Measurements from ENCODE around the gene DDA1. TPM values are rescaled to one million over a fixed set of nuclear protein-coding genes. Genes with fewer than 3 reads are reported as not detected.

DDA1 gene
- total RNA-seq = 10 to 100 TPM in 8 of 9 donors, 1 to 10 TPM in 1; 6.8 to 54.9 (median 36.0) TPM
- 10 to 100 TPM; 40.3 to 71.4 (median 50.4) TPM for polyA plus RNA-seq
- long read RNA-seq, donor 1, full-length matches to known transcripts = 48 of 48 reads
- long read RNA-seq, donor 1, partial matches to known transcripts = 0 of 48 reads
- long read RNA-seq, donor 1, other reads (novel, unspliced or antisense) = 0 of 48 reads
- long read RNA-seq, donor 2, full-length matches to known transcripts = 29 of 29 reads
- long read RNA-seq, donor 2, partial matches to known transcripts = 0 of 29 reads
- long read RNA-seq, donor 2, other reads (novel, unspliced or antisense) = 0 of 29 reads
- long read RNA-seq, donor 3, full-length matches to known transcripts = 29 of 69 reads
- long read RNA-seq, donor 3, partial matches to known transcripts = 40 of 69 reads
- long read RNA-seq, donor 3, other reads (novel, unspliced or antisense) = 0 of 69 reads
- long read RNA-seq, donor 4, full-length matches to known transcripts = 19 of 23 reads
- long read RNA-seq, donor 4, partial matches to known transcripts = 0 of 23 reads
- long read RNA-seq, donor 4, other reads (novel, unspliced or antisense) = 4 of 23 reads
- long read RNA-seq, donor 5, full-length matches to known transcripts = 65 of 73 reads
- long read RNA-seq, donor 5, partial matches to known transcripts = 0 of 73 reads
- long read RNA-seq, donor 5, other reads (novel, unspliced or antisense) = 8 of 73 reads
- long read RNA-seq, donor 6, full-length matches to known transcripts = 13 of 16 reads
- long read RNA-seq, donor 6, partial matches to known transcripts = 0 of 16 reads
- long read RNA-seq, donor 6, other reads (novel, unspliced or antisense) = 3 of 16 reads
- long read RNA-seq, donor 7, full-length matches to known transcripts = 36 of 36 reads
- long read RNA-seq, donor 7, partial matches to known transcripts = 0 of 36 reads
- long read RNA-seq, donor 7, other reads (novel, unspliced or antisense) = 0 of 36 reads
- long read RNA-seq, donor 8, full-length matches to known transcripts = 53 of 53 reads
- long read RNA-seq, donor 8, partial matches to known transcripts = 0 of 53 reads
- long read RNA-seq, donor 8, other reads (novel, unspliced or antisense) = 0 of 53 reads
- long read RNA-seq, donor 9, full-length matches to known transcripts = 31 of 31 reads
- long read RNA-seq, donor 9, partial matches to known transcripts = 0 of 31 reads
- long read RNA-seq, donor 9, other reads (novel, unspliced or antisense) = 0 of 31 reads
- long read RNA-seq, donor 10, full-length matches to known transcripts = 18 of 18 reads
- long read RNA-seq, donor 10, partial matches to known transcripts = 0 of 18 reads
- long read RNA-seq, donor 10, other reads (novel, unspliced or antisense) = 0 of 18 reads

DNA sequence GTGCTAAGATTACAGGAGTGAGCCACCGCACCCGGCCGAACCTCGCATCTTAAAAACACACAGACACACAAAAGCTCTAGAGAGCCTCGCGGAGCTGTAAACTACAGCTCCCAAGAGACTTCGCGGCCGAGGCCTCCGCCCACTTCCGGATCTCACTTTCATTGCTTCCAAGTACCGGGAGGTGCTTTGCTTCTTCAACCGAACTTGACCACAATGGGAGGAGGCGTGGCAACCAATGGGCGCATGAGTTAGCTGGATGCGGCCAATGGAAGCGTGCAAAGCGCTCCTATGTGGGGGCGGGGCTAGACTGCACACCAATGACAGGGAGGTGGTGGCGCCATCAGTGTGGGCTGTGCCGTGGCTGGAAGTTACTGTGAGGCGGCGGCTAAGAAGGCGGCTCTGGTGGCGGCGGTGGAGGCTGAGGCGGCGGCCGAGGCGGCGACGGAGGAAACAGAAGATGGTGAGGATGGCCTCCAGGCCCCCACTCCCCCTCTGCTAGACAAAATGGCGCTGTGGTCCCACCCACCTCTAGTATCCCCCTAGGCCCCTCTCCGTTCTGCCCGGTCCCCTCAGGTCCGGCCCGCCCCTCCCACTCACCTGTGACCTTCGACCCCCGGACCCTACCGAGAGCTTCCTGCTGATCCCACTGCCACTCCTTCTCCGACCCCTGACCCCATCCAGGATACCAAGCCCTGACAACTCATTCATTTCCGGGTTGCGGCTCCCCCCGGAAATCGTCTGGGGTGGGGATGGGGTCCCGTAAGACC lies at the start of gene DDA1:
Gene DDA1, plus strand, starts transcription at position 366 of the 767 bp plus-strand sequence. Its CDS starts 92 bp downstream, at position 458.
- peak within 1 kb of the TSS in 3 of 4 donors; percentile 57 to 87 (median 66) for H3K4me3 ChIP-seq
- WGBS, 4 donors = 0 to 1% (median 0%) methylated on average over 25 to 46 of the region's 46 CpGs
- no peaks in the 10 kb centered on the region for H3K27me3 ChIP-seq
- peak; percentile 99 to 100 (median 100) for DNase-seq
- H3K4me1 ChIP-seq (replicated peaks in 1 of 2) = peaks cover 41 to 57% of the 10 kb centered on the region in 2 donors
- peak within 1 kb of the TSS; percentile 11 to 89 (median 71) for H3K27ac ChIP-seq
- peaks cover 0 to 9% of the 10 kb centered on the region in 2 donors for H3K36me3 ChIP-seq (replicated peaks in 1 of 2)
- intact Hi-C loops (cut with DNase I) = loop anchor here in 1 of 2 donors (10.0 kb wide), 1 partner anchor 75 kb away; no protein-coding TSS in a partner anchor
- no peaks in the 10 kb centered on the region for H3K9me3 ChIP-seq (replicated peaks in 1 of 3)
- peak; percentile 38 to 85 for TF ChIP-seq POLR2A (IDR thresholded peaks at IDR 0.05)
- TF ChIP-seq CTCF (IDR thresholded peaks at IDR 0.05) = no peak

GRCh38 chr19:17259934-17260333 lies 49.4 kb upstream of the DDA1 start:
- no peak overlapping the region for H3K27ac ChIP-seq
- no peaks in the 10 kb centered on the region for H3K4me1 ChIP-seq (replicated peaks in 1 of 2)
- no peaks in the 10 kb centered on the region for H3K36me3 ChIP-seq (replicated peaks in 1 of 2)
- no peak for DNase-seq
- H3K27me3 ChIP-seq = no peaks in the 10 kb centered on the region
- intact Hi-C loops (cut with DNase I) = no loop called here
- WGBS, 4 donors = 45 to 50% (median 50%) methylated on average over 1 of the region's 1 CpG; no CpG with 5 or more reads in 1 of the 4 donors
- no peak overlapping the region for H3K4me3 ChIP-seq
- TF ChIP-seq POLR2A (IDR thresholded peaks at IDR 0.05) = no peak
- TF ChIP-seq CTCF (IDR thresholded peaks at IDR 0.05) = no peak
- H3K9me3 ChIP-seq (replicated peaks in 1 of 3) = peaks cover 0 to 7% (median 0%) of the 10 kb centered on the region in 3 donors

DNA sequence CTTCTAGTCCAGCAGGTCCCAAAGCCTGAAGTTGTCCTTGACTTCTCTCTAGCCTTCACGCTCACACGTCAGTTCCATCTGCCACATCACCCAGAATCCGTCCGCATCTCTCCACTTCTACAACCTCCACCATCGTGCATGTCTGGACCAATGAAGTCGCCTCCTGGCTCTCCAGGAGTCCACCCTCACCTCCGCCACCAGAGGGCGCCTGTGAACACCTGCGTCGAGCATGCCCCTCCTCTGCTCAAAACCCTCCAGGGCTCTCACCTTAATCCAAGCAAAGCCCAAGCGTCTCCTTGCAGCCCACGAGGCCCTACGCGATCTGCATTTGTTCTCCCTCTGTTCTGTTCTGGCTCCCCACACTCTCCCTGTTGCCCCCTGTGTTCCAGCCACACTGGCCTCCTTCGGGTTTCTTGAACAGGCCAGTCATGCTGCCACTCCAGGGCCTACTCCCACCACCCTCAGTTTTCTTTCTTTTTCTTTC lies 48.5 kb upstream of the DDA1 start:
- no peak overlapping the region for H3K4me3 ChIP-seq
- H3K9me3 ChIP-seq (replicated peaks in 1 of 3) = peaks cover 0 to 7% (median 0%) of the 10 kb centered on the region in 3 donors
- no peaks in the 10 kb centered on the region for H3K27me3 ChIP-seq
- intact Hi-C loops (cut with DNase I) = no loop called here
- WGBS, 4 donors = 16 to 26% (median 20%) methylated on average over 15 of the region's 15 CpGs
- H3K4me1 ChIP-seq (replicated peaks in 1 of 2) = no peaks in the 10 kb centered on the region
- no peaks in the 10 kb centered on the region for H3K36me3 ChIP-seq (replicated peaks in 1 of 2)
- DNase-seq = peak; percentile 76 to 89 (median 81)
- no peak for TF ChIP-seq POLR2A (IDR thresholded peaks at IDR 0.05)
- peak; percentile 68 to 86 (median 86) for TF ChIP-seq CTCF (IDR thresholded peaks at IDR 0.05)
- no peak overlapping the region for H3K27ac ChIP-seq

Measured in adrenal gland (tissue), 19 donors.